CD4-positive, alpha-beta T cell treated with Interleukin-21 for 1 hour (primary cell): Measurements from ENCODE around the gene NR3C1.

ENCODE experiments used
- DNase-seq: peaks from one replicate; pipeline ENCODE4 v3.0.0-alpha.2; 2020

Gene NR3C1

DNA sequence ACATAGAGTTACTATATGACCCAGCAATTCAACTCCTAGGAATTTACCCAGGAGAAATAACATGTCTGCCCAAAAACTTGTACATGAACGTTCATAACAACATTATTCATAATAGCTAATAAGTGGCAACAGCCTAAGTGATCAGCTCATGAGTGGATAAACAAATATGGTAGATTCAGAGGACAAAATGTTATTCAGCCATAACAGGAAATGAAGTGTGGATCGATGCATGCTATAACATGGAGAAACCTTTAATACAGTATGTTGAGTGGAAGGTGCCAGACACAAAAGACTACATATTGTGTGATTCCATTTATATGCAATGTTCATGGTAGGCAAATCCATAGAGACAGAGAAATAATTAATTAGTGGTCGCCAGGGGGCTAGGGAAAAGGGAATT lies 22.3 kb upstream of the NR3C1 start:
- no peak for DNase-seq

DNA sequence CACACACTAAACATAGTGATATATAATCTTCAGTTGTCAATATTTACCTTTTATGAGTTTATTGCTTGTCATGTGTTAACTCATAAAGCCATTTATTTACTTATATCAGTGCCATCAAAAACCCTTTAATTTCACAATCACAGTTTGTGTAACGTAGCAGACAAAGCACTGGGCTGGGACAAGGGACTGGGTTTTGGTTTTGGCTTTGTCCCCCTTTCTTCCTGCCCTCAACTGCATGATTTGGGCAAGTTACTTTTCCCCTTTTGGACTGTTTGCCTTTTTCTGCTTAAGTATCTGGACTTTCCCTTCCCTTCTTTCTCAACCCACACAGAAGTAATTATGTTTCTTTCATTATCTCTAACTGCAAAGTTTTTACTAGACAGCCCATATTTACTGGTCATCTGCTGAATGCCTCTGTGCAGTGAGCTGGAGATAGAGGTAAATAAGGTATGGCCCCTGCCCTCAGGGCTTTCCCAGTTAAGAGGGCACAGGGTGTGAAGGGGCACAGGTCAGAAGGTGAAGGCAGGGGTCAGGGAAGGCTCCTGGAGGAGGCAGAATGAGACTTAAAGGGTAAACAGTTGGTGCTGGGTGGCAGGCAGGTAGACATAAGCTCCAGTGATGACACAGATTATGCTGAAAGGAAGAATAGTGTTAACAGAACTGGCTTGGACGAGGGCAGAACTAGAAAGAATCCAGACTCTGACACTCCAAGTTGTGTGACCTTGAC lies 14.8 kb upstream of the NR3C1 start:
- DNase-seq: no peak

DNA sequence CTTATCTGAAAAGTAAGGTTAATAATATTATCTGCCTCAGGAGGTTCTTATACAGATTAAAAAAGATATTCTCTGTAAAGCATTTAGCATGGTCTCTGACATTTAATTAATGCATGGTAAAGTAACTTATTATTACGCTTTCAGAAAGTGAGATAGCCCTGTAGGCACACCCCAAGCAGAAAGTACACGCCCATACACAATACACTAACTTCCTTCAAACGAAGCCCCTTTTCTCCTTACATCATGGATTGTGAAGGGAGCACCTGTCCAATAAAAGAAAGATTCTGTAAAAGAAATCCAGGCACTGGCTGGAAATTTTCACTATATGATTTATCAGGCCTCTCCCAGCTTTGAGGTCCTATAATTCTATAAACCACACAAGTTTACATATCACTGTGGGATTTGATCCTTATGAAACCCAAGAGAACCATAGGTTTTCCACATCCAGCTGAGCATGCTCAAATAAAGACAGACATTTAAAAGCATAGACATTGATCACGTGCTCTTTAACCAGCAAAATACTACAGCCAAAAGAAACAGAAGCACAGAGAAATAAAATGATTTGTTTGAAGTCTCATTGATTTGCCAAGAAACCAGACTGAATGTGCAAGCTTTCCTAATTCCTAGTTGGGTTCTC lies 14.1 kb upstream of the NR3C1 start:
- no peak for DNase-seq

DNA sequence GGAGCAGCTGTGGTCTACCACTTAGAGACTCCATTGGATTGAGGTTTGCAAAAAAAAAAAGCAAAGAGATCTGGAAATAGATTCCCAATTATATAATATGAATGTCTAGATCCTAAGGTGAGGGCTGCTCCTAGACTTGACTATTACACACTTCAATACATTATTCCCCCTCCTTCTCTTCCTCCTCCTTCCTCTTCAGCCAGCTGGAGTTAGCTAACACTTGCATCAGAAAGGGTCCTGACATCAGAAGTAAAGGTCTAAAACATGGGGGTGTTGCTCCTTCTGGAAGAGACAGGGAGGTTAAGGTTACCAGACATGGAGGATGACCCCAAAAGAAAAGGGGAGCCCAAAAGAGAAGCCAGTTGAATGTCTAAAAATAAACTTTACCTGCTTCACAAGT lies 12.9 kb upstream of the NR3C1 start:
- DNase-seq: no peak

DNA sequence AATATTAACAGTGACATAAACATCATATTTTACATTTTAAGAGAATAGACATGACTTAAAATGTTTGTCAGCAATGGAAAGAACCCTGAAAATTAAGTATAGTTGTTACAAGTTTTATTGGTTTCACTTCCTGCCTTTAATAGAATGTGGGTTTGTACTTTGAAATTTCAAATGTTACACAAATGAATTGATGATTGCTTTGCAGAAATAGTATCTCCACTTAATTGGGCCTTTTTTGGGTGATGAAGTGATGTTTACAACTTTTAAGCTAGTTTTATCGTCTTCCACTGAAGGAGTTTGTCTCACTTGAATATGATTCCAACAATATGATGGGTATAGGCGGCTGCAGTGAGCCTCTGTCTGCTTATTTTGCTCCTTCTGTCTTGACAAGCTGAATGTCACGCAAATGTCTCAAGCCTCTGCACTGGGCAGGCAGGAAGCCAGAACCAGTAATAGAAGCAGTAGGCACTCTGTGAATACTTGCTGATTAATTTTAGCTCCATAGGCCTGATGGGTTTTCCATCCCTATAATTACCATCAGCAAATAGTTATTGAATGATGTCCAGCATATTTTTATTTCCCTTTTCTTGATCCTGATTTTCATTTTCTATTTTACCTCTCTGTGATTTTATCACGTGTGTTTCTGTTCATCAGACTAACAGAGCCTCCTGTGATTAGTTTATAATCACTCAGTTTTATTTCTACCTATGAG lies 10.6 kb upstream of the NR3C1 start:
- no peak for DNase-seq

DNA sequence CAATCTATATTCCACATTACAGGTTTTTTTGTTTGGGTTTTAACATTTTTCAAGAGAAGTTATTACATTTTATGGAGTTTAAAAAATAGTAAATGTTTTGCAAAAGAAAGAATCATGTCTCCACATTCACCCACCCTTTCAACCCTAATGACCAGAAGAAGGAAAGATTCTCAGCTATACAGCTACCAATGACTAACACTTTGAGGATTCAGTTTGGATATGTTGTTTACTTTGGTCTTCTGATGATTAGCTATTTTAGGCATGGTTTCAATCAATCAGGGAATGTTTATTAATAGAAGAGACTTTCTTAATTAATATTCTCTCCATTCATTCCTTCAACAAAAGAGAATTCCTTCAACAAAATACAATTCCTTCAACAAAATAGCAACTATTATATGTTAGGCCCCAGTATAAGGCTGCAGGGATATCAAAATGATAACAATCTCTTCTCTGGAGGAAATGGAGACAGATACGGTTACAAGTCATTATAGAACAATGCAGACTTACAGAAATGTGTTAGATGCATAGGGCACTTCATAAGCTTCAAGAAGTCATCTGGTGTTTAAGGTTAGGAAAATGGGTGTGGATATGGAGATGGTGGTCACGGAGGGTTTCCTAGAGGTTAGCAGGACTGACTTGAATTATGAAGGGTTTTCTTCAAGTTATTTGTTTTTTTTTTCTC lies 9.3 kb upstream of the NR3C1 start:
- no peak for DNase-seq

DNA sequence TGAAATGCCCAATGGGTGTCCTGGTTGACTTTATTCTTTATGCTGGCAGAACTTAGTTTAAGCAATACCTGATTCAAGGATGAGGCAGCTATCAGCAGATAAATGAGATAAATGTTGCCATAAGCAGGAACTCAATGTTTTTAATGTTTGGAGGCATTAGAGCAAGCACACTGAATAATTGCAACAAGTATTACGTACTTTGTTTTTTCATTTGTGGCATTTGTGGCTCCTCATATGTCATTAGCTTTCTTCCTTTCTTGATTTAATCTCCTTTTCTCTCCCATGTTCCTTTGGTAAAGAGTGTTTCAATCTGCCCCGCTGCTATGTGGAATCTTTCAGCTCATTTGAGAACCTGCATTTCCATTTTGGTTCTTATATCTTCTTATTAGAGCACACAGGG lies 6.4 kb upstream of the NR3C1 start:
- peak; percentile 42 for DNase-seq

DNA sequence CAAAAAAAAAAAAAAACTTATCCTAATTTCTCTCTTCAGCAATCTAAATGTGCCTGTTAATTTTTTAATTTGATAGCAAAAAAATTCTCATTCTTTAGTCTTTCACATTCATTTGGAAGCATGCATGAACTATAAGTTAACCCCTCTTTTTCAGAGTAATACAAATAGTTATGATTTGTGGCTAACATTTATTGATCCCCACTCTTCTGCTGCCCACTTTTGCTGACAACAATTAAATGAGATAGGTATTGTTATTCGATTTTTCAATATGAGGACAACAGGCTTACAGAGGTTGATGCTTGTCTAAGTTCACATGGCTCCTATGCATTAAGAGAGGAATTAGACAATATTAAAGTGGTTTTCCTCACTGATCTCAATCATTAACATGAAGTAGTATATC lies 2.9 kb upstream of the NR3C1 start:
- DNase-seq: no peak

DNA sequence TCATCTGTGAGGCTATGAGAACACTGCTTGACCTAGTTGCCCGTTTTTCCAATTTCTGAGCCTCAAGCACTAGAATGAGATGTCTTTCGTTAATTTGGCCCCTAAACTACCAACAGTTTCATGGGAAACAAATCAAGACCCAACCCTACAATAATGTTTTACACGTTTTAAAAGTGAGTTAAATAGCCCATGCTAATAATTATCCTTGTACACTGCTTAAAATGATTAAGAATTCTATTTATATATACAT lies 2.3 kb upstream of the NR3C1 start:
- DNase-seq: no peak

DNA sequence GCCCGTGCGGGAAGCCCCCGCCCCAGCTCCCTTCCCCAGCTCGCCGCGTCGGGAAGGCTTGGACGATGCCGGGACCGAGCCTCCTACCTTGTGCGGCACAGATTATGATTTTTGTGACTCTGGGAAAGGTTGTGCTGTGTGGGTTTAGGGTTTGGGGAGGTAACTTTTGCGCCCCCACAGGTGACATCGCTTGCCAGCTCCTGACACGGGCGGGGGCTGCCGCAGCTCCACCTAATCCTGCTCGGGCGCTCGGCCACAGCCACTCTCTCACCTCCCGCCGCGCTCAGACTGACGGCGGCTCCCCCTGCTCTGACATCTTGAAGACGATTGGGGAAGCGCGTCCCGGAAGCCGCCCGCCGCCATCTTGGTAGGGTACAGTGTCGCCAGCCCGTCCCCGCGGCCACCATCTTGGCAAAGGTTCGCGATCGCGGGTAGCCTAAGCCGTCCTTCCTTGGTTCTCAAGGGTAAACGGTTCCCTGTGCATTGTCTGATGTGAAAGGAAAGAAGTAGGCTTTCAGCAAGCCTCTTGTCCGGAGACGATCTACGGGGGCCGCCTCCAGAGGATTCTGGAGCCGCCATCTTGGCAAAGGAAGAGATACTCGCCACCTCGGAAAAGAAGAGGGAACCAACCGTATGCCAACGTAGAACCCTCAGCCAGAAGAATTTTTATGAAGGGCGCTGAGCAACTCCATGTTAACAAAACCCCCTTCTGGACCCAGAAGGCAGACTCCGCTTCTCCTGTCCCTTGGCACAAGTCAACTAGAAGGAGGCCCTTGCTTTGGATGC lies 1.8 kb upstream of the NR3C1 start:
- peak; percentile 93 for DNase-seq

DNA sequence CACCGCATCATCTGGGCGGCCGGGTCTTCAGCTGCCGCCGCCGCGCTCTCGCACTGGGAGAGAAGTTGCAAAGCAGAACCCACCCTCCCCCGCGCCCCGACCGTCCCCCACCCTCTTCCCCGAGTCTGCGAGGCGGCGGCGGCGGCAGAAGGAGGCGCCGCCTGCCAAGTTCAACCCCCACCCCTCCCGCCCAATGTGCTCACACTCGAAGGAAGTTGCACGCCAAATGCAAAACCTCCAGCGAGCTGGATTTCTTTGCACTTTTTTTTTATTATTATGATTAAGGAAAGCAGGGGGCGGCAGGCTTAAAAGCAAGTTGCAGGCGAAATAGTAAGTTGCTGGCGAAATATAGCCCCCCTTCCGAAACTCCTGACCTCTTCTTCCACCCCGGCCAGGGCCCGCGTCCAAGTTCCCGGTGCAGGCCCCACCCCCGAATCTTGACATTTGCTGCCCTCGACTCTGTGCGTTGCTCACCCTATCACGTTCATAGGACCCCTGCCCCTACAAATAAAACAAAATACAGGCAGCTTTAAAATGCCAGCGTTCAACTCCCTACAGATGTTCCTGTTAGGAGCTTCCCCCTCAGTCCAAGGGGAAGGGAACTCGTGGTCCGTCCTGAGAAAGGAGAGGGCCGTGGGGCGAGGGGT lies 1.1 kb upstream of the NR3C1 start:
- DNase-seq: peak; percentile 75

DNA sequence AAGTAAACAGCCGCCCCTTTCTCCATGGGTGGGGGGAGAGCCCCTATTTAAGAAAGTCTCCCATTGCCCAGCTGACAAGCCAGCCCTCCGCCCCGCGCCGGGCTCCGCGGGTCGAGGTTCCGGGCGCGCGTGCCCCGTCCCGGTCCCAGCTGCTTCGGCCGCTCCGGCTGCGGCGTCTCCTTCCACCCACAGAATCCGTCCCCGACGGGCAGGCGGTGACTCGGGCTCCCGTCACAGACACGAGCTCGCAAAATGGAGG lies 223 bp downstream of the NR3C1 start:
- no peak for DNase-seq

DNA sequence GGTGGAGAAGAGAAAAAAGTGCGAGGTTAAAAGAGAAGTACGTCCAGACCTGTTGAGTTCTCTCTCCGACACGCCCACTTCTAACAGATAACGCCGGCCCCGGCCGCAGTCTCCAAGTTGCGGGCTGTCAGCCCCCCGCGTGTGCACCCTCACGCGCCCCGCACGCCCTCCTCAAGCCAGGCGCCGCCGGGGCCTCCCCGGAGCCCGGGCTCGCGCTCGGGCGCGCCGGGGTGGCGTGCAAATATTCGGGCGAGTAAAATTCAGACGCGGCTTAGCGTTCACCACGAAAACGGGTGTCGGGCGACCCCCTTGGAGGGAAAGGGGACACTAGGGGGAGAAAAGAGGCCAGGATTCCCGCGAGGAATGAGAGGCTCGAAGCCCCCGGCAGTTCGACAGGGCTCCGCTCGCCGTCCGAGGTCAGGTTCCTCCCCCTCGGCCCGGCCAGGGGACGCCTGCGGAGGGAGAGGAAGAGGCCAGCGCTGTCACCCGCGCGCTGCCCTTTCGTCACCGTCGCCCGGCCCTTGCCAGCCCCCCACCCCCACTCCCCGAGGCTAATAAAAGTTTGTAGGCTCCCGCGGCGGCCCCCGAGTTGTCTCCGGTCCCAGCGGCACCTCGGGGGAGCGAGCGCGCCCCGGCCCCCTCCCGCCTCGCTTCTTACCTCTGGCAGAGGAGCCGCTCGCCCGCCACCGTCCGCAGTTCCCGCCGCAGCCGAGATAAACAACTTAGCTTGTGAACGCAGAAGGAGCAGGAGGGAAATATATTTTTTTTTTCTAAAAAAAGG lies 743 bp downstream of the NR3C1 start:
- DNase-seq: peak; percentile 42

DNA sequence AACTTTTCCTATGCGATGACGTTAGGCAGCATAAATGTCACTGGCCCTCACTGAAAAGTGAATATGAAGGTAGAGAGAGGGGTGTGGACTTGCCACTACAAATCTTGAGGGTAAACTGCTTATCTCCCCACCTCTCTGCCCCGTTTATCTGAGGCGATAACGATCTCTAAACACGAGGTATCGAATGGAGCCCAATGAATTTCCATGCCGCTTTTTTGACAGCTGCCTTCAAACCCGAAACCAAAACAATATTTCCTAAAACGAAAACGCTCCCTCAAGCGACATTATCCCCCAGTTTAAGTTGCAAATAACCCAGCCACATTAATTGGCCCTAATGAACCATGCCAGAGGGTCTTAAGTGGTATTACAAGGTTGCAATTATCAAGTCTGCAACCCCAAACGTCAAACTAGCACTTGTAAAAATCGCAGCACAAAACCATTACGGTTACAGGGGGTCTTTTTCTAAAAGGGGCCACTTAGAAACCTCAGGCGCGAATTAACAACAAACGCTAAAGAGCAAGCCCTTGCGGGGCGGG lies 1.4 kb downstream of the NR3C1 start:
- peak; percentile 60 for DNase-seq

DNA sequence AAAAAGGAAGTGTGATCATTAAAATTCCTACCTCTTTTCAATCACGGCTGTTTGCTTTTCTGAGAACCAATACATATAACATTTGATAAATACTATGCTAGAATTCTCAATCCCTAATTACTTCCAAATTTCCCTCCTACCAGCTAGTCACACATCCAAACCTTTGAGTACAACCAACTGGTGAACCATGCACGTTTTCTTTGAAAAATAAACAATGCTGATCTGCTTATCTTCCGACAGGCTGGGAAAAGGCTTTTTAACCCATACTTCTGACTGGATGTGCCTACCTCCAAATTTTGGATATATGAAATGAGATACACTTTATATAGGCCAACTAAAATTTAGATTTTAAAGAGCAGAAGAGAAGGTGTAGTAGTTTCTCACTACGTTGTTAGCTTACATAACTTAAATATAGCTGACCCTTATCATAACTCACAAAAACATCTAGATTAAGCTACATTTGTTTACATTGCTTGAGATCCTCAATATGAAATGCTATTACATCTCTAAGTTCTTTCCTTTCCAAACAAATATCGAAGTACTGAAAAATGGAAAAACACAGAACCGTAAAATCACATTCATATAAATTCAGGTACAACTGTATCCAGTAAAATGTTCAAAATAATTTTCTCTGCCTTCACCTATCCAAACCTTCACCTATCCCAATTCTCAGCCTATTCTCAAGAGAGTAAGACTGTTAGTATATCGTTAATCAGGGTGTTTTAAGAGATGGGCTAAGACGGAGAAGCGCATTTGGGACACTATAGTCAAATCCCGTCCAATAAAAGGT lies 2.1 kb downstream of the NR3C1 start:
- DNase-seq: no peak

DNA sequence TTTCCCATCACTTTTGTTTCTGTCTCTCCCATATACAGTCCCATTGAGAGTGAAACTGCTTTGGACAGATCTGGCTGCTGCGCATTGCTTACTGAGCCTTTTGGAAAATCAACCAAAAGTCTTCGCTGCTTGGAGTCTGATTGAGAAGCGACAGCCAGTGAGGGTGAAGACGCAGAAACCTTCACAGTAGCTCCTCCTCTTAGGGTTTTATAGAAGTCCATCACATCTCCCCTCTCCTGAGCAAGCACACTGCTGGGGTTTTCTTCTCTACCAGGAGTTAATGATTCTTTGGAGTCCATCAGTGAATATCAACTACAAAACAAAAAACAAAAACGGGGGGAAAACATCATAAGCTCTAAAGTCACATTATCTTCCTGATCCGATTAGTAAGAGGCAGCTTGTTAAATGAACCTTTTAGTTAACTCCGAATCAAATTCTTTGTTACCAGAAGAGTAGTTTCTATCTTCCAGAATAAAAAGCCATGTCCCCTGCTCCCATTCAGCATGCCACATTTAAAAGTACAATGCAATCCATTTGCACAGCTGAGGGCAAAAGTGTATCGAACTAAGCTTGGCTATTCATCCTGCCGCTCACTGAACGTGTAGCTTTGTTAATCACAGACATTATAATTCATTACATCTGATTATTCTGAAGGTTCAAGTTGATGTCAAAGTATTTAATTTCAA lies 2.8 kb downstream of the NR3C1 start:
- DNase-seq: no peak

DNA sequence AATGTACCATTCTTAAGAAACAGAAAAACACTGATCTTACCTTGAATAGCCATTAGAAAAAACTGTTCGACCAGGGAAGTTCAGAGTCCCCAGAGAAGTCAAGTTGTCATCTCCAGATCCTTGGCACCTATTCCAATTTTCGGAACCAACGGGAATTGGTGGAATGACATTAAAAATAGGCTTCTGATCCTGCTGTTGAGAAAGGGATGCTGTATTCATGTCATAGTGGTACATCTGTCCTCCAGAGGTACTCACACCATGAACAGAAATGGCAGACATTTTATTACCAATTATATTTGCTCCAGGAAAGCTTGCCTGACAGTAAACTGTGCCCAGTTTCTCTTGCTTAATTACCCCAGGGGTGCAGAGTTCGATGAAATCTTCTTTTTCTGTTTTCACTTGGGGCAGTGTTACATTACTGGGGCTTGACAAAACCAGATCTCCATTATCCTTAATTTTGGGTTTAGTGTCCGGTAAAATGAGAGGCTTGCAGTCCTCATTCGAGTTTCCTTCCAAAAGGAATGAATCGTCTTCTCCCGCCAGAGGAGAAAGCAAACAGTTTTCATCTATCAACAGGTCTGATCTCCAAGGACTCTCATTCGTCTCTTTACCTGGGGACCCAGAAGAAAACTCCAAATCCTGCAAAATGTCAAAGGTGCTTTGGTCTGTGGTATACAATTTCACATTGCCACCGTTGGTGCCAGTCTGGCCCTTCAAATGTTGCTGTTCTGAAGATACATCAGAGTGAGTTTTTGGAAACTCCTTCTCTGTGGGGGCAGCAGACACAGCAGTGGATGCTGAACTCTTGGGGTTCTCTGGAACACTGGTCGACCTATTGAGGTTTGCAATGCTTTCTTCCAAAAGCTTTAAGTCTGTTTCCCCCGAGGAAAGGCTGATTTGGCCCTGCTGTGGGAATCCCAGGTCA lies 3.6 kb downstream of the NR3C1 start:
- DNase-seq: no peak

DNA sequence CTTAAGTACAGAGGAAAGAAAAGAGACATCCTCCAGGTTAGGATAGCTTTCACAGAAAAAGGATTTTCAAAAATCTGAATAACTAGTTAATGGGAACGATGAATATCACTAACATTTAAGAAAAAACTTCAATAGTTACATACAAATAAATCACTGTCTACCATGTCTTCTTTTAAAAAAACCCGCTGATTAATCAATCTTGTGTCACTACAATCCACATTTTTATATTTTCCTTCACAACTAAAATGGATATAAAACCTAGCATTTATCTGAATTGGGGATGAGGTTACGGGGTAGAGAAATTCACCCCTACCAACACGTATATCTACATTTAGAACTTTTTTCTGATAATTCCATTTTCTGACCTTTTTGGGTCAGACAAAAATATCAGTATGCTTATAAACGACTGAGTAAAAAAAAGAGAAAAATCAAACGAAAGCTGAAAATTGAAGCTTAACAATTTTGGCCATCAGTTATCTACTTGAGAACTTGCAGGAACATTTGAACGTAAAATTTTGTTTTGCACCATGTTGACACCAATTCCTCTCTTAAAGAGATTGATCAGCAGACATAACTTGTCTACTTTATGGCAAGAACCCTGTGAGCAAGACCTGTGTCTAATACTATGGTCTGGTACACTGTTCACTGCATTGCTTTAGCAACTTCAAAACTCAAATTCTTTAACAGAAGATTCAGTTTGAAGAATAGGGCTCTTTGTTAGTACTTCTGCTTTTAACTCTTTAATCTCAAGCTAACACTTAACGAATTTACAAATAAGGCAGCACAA lies 4.8 kb downstream of the NR3C1 start:
- no peak for DNase-seq

DNA sequence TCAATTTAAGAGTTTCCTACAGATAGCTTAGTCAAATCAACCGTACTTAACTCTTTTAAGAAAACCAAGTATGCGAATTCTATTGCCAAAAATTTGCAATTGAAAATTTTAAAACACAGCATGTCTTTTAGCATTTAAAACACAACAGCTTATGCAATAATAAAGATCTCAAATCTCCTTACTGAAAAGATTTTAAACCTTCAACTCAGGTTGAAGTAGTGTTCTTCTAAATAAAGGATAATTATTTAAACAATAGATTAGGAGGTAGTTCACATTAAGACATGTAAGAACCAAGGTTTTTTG lies 5.5 kb downstream of the NR3C1 start:
- no peak for DNase-seq
